ENCODE data around the gene IL16. TPM values are rescaled to one million over a fixed set of nuclear protein-coding genes. Genes with fewer than 3 reads are reported as not detected.

Gene IL16
- total RNA-seq, 1 donor from 2014 or later, result 0.12 TPM

- DNase-seq (ENCODE audit: low read depth), result no peak
- H3K4me3 ChIP-seq (ENCODE audit: low read depth, low read length), result no peak overlapping the region
- no peak for TF ChIP-seq CTCF (conservative IDR thresholded peaks at IDR 0.05; ENCODE audit: low read depth, low read length)
Measured at GRCh38 chr15:81337713-81338157, 141.1 kb downstream of the IL16 start.

GRCh38 chr15:81338170-81339007, 141.7 kb downstream of the IL16 start:
- TF ChIP-seq CTCF (conservative IDR thresholded peaks at IDR 0.05; ENCODE audit: low read depth, low read length), result no peak
- no peak for DNase-seq (ENCODE audit: low read depth)

GRCh38 chr15:81339321-81339720, 142.6 kb downstream of the IL16 start:
- TF ChIP-seq CTCF (conservative IDR thresholded peaks at IDR 0.05; ENCODE audit: low read depth, low read length), result no peak
- H3K4me3 ChIP-seq (ENCODE audit: low read depth, low read length), result no peak overlapping the region
- DNase-seq (ENCODE audit: low read depth), result no peak

More at GRCh38 chr15:81338170-81339007, 141.7 kb downstream of the IL16 start:
- no peak overlapping the region for H3K4me3 ChIP-seq (ENCODE audit: low read depth, low read length)

- no peak overlapping the region for H3K4me3 ChIP-seq (ENCODE audit: low read depth, low read length)
- DNase-seq (ENCODE audit: low read depth), result no peak
- no peak for TF ChIP-seq CTCF (conservative IDR thresholded peaks at IDR 0.05; ENCODE audit: low read depth, low read length)
Measured at GRCh38 chr15:81339851-81340250, 143.2 kb downstream of the IL16 start.

GRCh38 chr15:81341351-81341750, 144.7 kb downstream of the IL16 start:
- no peak for DNase-seq (ENCODE audit: low read depth)
- TF ChIP-seq CTCF (conservative IDR thresholded peaks at IDR 0.05; ENCODE audit: low read depth, low read length), result no peak
- no peak overlapping the region for H3K4me3 ChIP-seq (ENCODE audit: low read depth, low read length)

- no peak for TF ChIP-seq CTCF (conservative IDR thresholded peaks at IDR 0.05; ENCODE audit: low read depth, low read length)
- no peak for DNase-seq (ENCODE audit: low read depth)
- no peak overlapping the region for H3K4me3 ChIP-seq (ENCODE audit: low read depth, low read length)
Measured at GRCh38 chr15:81343371-81343770, 146.7 kb downstream of the IL16 start.

GRCh38 chr15:81346611-81347010, 149.9 kb downstream of the IL16 start:
- no peak overlapping the region for H3K4me3 ChIP-seq (ENCODE audit: low read depth, low read length)
- TF ChIP-seq CTCF (conservative IDR thresholded peaks at IDR 0.05; ENCODE audit: low read depth, low read length), result no peak
- no peak for DNase-seq (ENCODE audit: low read depth)

Data from epithelial cell of proximal tubule (primary cell).